ENCODE measurements around the gene CD247. TPM values are rescaled to one million over a fixed set of nuclear protein-coding genes. Genes with fewer than 3 reads are reported as not detected.

The CD247 gene
- total RNA-seq, 1 experiment from 2014 or later = not detected

DNA sequence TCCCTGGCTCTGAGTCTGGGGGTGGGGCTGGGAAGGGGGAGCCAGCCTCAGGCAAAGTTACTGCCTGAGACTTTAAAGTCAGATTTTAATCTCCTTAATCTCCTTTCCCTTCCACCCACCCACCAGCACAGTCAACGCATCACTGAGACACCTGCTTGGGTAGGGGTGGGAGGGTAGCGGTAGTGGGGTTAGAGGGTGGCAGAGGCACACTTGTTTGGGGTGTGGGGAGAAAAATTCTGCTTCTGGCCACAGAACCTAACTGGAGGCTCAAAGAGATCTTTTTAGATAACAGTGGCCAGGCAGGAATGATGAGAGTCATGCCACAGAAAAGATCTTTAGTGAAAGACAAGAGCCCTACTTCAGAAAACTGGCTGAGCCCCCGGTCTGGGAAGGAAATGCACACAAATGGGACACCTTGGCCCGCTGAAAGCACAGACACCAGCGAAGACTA lies 44.1 kb downstream of the CD247 start:
- no peak overlapping the region for H2AFZ ChIP-seq (ENCODE audit: low read length)
- no peaks in the 10 kb centered on the region for H4K20me1 ChIP-seq (ENCODE audit: low read length)
- H3F3A ChIP-seq (ENCODE audit: low read length, unreplicated experiment) = no peaks in the 10 kb centered on the region
- DNase-seq = no peak
- no peaks in the 10 kb centered on the region for H3K36me3 ChIP-seq (ENCODE audit: low read depth, low read length)
- ChIA-PET CTCF (no interaction called here), POLR2A (ENCODE audit: unreplicated experiment) (no interaction called here)
- no TSS peak for BruUV-seq (replicated peaks)
- H3K9me3 ChIP-seq (ENCODE audit: low read length) = no peaks in the 10 kb centered on the region
- no peaks in the 10 kb centered on the region for H3K4me1 ChIP-seq (ENCODE audit: insufficient read depth, low read length)
- H3K27me3 ChIP-seq (ENCODE audit: low read length) = peaks cover 25% of the 10 kb centered on the region
- intact Hi-C loops (cut with micrococcal nuclease) = no loop called here
- TF ChIP-seq, protein P1, sequence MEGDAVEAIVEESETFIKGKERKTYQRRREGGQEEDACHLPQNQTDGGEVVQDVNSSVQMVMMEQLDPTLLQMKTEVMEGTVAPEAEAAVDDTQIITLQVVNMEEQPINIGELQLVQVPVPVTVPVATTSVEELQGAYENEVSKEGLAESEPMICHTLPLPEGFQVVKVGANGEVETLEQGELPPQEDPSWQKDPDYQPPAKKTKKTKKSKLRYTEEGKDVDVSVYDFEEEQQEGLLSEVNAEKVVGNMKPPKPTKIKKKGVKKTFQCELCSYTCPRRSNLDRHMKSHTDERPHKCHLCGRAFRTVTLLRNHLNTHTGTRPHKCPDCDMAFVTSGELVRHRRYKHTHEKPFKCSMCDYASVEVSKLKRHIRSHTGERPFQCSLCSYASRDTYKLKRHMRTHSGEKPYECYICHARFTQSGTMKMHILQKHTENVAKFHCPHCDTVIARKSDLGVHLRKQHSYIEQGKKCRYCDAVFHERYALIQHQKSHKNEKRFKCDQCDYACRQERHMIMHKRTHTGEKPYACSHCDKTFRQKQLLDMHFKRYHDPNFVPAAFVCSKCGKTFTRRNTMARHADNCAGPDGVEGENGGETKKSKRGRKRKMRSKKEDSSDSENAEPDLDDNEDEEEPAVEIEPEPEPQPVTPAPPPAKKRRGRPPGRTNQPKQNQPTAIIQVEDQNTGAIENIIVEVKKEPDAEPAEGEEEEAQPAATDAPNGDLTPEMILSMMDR (conservative IDR thresholded peaks at IDR 0.05; ENCODE audit: low read depth, low read length) = no peak
- no peak for TF ChIP-seq EZH2phosphoT487 (IDR thresholded peaks at IDR 0.05; ENCODE audit: borderline replicate concordance, low read length)
- TF ChIP-seq EZH2 (IDR thresholded peaks at IDR 0.05; ENCODE audit: low read length, unreplicated experiment) = no peak
- H3K79me2 ChIP-seq (ENCODE audit: low read length) = no peaks in the 10 kb centered on the region
- H3K27ac ChIP-seq (ENCODE audit: low read length) = no peak overlapping the region
- no peak overlapping the region for H3K4me3 ChIP-seq (ENCODE audit: low read length)
- H3K9ac ChIP-seq (ENCODE audit: low read length) = no peak overlapping the region
- no peak overlapping the region for H3K4me2 ChIP-seq (ENCODE audit: low read length)
- no peaks in the 10 kb centered on the region for H3K9me2 ChIP-seq (replicated peaks; ENCODE audit: low read length)
- no peak for ATAC-seq

DNA sequence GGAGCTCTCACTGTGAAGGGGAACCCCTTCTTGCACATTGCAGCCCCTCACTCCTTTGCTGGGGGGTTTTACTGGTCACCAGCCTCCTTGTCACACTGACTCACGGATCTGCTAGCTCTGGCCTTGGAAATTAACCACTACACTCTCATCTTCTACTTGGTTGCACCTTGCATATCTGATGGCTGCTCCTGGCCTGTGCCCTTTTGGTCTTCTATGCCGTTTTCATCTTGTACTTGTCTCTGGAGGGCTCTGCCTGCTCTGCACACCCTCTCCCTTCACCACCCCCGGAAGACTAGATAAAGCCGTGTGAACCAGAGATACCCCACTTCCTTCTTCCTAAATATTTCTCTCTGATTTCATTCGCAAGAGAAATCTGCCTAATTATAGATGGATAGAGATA lies 44.6 kb downstream of the CD247 start:
- no peak for TF ChIP-seq EZH2 (IDR thresholded peaks at IDR 0.05; ENCODE audit: low read length, unreplicated experiment)
- TF ChIP-seq, protein P1 (conservative IDR thresholded peaks at IDR 0.05; ENCODE audit: low read depth, low read length) = no peak
- POLR2A ChIA-PET (ENCODE audit: unreplicated experiment) = no interaction called here
- Histone ChIP-seq H3K4me2 (ENCODE audit: low read length) (no peak overlapping the region), H3K27ac (ENCODE audit: low read length) (no peak overlapping the region), H3K4me3 (ENCODE audit: low read length) (no peak overlapping the region), H3K4me1 (ENCODE audit: insufficient read depth, low read length) (no peaks in the 10 kb centered on the region), H3F3A (ENCODE audit: low read length, unreplicated experiment) (no peaks in the 10 kb centered on the region), H2AFZ (ENCODE audit: low read length) (no peak overlapping the region), H3K9ac (ENCODE audit: low read length) (no peak overlapping the region), H3K9me3 (ENCODE audit: low read length) (no peaks in the 10 kb centered on the region), H3K27me3 (ENCODE audit: low read length) (peaks cover 24% of the 10 kb centered on the region), H3K9me2 (replicated peaks; ENCODE audit: low read length) (no peaks in the 10 kb centered on the region), H3K36me3 (ENCODE audit: low read depth, low read length) (no peaks in the 10 kb centered on the region), H3K79me2 (ENCODE audit: low read length) (no peaks in the 10 kb centered on the region), H4K20me1 (ENCODE audit: low read length) (no peaks in the 10 kb centered on the region)
- intact Hi-C loops (cut with micrococcal nuclease) = no loop called here
- CTCF ChIA-PET = no interaction called here
- DNase-seq = no peak
- no peak for ATAC-seq
- BruUV-seq (replicated peaks) = no TSS peak

DNA sequence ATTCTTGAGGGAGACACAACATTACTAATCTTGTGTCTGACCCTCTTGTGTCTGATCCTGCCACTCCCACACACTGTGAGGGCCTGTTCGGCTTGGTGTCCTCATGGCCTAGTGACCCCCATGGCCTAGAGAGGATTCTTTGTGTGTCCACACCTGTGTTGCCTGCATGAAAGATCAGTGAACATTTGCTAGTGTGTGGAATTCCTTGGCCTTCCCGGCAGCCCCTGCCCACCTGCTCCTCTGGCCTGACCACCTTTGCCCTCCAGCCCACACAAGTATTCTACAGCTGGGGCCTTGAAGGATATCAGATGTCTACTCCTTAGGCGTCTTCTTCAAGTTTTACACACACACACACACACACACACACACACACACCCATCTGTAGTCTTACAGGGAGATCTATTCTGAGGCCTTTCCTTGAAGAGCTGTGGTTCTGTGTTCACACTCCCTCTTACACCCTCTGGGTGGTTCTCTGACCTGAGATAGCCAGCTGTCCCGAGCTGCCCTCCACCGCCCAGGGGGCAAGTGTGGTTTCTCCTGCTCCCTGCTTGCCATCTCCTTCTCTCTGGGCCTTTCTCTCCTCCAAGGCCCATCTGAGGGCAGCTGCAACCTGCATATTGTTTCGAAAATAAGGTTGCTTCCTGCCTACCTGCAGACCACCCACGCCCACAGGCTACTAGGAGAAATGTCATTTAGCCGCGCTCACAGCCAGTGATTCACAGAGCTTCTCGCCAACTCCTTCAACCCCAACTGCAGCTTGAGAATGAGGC lies 45.4 kb downstream of the CD247 start:
- no TSS peak for BruUV-seq (replicated peaks)
- Histone ChIP-seq H3K9me2 (replicated peaks; ENCODE audit: low read length) (no peaks in the 10 kb centered on the region), H3K9ac (ENCODE audit: low read length) (no peak overlapping the region), H3K4me3 (ENCODE audit: low read length) (no peak overlapping the region), H3K36me3 (ENCODE audit: low read depth, low read length) (no peaks in the 10 kb centered on the region), H2AFZ (ENCODE audit: low read length) (no peak overlapping the region), H3K79me2 (ENCODE audit: low read length) (no peaks in the 10 kb centered on the region), H3K9me3 (ENCODE audit: low read length) (no peaks in the 10 kb centered on the region), H3K27me3 (ENCODE audit: low read length) (peaks cover 19% of the 10 kb centered on the region), H3K4me2 (ENCODE audit: low read length) (no peak overlapping the region), H3K4me1 (ENCODE audit: insufficient read depth, low read length) (no peaks in the 10 kb centered on the region), H3K27ac (ENCODE audit: low read length) (no peak overlapping the region), H3F3A (ENCODE audit: low read length, unreplicated experiment) (no peaks in the 10 kb centered on the region), H4K20me1 (ENCODE audit: low read length) (no peaks in the 10 kb centered on the region)
- ATAC-seq (no peak), DNase-seq (no peak)
- intact Hi-C loops (cut with micrococcal nuclease) = no loop called here
- ChIA-PET POLR2A (ENCODE audit: unreplicated experiment) (no interaction called here), CTCF (no interaction called here)
- TF ChIP-seq, protein P1 (conservative IDR thresholded peaks at IDR 0.05; ENCODE audit: low read depth, low read length) = no peak
